Mucosa of gallbladder (tissue), 1 donor: ENCODE data around the gene PCBP3. TPM values are rescaled to one million over a fixed set of nuclear protein-coding genes. Genes with fewer than 3 reads are reported as not detected.
"Not testable (repeated sequence)": the region's sequence is repeated elsewhere in the genome, so short reads cannot be mapped to it uniquely, and the experiment has no call there.

Source experiments
- DNase-seq: peaks from one replicate; pipeline ENCODE4 v3.0.0-alpha.2; 2020; ENCODE audit warnings: low spot score
- total RNA-seq: library from RNA; stranded (reverse); gene quantifications from one replicate; pipeline ENCODE4 v1.2.1, GENCODE V29; 2021
- donor health status: DM: no; HTN: no; CAD: no.

The PCBP3 gene
- total RNA-seq, 1 donor from 2014 or later: 2.1 TPM

- no peak for DNase-seq
These were observed 200.7 kb downstream of the PCBP3 start for GRCh38 chr21:45844181-45844580.

- no peak for DNase-seq
These were observed 201.7 kb downstream of the PCBP3 start for GRCh38 chr21:45845063-45845769.

GRCh38 chr21:45845770-45846090 is 202.2 kb downstream of the PCBP3 start:
- DNase-seq: no peak

- no peak for DNase-seq
These were observed 203.0 kb downstream of the PCBP3 start for GRCh38 chr21:45846373-45847160.

GRCh38 chr21:45847870-45848269 is 204.3 kb downstream of the PCBP3 start:
- no peak for DNase-seq

- no peak for DNase-seq
These were observed 204.8 kb downstream of the PCBP3 start for GRCh38 chr21:45848331-45848730.

GRCh38 chr21:45848805-45849204 is 205.3 kb downstream of the PCBP3 start:
- no peak for DNase-seq

GRCh38 chr21:45849651-45850050 is 206.1 kb downstream of the PCBP3 start:
- no peak for DNase-seq

- DNase-seq: no peak
These were observed 206.7 kb downstream of the PCBP3 start for GRCh38 chr21:45850181-45850580.

GRCh38 chr21:45852386-45852785 is 208.9 kb downstream of the PCBP3 start:
- DNase-seq: not testable (repeated sequence)

GRCh38 chr21:45852886-45853400 is 209.4 kb downstream of the PCBP3 start:
- DNase-seq: no peak

GRCh38 chr21:45853703-45854342 is 210.3 kb downstream of the PCBP3 start:
- no peak for DNase-seq

- DNase-seq: no peak
These were observed 211.2 kb downstream of the PCBP3 start for GRCh38 chr21:45854690-45855247.

- DNase-seq: no peak
These were observed 211.8 kb downstream of the PCBP3 start for GRCh38 chr21:45855248-45855811.

GRCh38 chr21:45856442-45856841 is 212.9 kb downstream of the PCBP3 start:
- DNase-seq: no peak

- no peak for DNase-seq
These were observed 213.4 kb downstream of the PCBP3 start for GRCh38 chr21:45856906-45857305.

GRCh38 chr21:45857761-45858160 is 214.2 kb downstream of the PCBP3 start:
- no peak for DNase-seq

- DNase-seq: no peak
These were observed 214.7 kb downstream of the PCBP3 start for GRCh38 chr21:45858180-45858579.

- DNase-seq: no peak
These were observed 215.7 kb downstream of the PCBP3 start for GRCh38 chr21:45859041-45859761.

- no peak for DNase-seq
These were observed 216.3 kb downstream of the PCBP3 start for GRCh38 chr21:45859762-45860357.
